Activated T-cell treated with anti-CD3 and anti-CD28 coated beads for 4 hours (primary cell): ENCODE measurements around the gene PCDHGA9.
"Not testable (repeated sequence)": the region's sequence is repeated elsewhere in the genome, so short reads cannot be mapped to it uniquely, and the experiment has no call there.

Experiments
- DNase-seq: peaks from one replicate; pipeline ENCODE4 v3.0.0-alpha.2; 2020

Gene PCDHGA9

DNA sequence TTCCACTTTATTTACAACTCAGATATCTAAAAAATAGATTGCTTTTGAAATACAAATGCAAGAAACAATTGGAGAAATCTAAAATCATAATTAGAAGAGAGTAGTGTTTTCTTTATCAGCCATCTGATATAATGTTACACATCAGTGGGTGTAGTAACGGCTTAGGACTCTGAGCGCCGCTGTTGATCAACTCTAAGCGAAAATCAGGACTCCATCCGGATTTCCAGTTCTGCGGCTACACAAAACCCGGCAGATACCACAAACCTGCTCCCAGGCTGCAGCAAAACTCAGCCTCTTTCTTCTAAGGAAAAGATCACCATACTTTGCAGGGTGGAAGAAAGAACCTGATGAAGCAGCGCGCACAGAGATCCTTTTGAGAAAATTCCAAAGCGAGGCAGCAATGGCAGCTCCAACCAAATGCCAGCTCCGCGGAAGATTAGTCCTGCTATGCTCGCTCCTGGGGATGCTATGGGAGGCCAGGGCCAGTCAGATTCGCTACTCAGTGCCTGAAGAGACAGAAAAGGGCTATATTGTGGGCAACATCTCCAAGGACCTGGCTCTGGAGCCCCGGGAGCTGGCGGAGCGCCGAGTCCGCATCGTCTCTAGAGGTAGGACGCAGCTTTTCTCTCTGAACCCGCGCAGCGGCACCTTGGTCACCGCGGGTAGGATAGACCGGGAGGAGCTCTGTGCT is at the start of gene PCDHGA9:
TSS of gene PCDHGA9 (plus strand) at position 226 of the 691 bp plus-strand sequence. CDS start at position 401, 175 bp downstream.
- no peak for DNase-seq

DNA sequence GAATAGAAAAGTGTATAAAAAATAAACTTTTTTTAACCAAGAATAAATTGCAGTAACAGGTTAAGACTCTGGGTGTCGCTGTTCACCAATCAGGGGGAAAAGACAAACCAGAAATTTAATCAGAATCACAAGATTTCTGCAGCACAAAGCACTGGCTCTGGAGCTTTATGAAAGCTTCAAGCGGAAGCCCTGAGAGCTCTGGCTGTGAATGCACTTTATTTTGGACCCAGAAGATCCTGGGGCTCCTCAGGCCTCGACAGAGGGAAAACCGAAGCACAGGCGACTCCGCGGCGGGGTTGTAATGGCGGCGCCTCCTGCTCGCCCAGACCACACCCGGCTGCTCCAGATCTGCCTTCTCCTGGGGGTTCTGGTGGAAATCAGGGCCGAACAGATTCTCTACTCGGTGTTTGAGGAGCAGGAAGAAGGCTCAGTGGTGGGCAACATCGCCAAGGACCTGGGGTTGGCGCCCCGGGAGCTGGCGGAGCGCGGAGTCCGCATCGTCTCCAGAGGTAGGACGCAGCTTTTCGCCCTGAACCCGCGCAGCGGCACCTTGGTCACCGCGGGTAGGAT is 47.6 kb upstream of the PCDHGA9 start, which contains the start of gene PCDHGA4:
TSS of gene PCDHGA4 (plus strand) at position 122 of the 570 bp plus-strand sequence. CDS start at position 209, 87 bp downstream.
- no peak for DNase-seq

DNA sequence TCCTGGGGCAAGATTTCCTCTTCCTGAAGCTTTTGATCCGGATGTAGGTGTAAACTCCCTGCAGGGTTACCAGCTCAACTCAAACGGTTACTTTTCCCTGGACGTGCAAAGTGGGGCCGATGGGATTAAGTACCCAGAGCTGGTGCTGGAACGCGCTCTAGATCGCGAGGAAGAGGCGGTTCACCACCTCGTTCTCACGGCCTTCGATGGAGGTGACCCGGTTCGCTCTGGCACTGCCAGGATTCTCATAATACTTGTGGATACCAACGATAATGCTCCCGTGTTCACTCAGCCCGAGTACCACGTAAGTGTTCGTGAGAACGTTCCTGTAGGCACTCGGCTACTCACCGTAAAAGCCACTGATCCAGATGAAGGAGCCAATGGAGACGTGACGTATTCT is 46.9 kb upstream of the PCDHGA9 start:
- DNase-seq: no peak

DNA sequence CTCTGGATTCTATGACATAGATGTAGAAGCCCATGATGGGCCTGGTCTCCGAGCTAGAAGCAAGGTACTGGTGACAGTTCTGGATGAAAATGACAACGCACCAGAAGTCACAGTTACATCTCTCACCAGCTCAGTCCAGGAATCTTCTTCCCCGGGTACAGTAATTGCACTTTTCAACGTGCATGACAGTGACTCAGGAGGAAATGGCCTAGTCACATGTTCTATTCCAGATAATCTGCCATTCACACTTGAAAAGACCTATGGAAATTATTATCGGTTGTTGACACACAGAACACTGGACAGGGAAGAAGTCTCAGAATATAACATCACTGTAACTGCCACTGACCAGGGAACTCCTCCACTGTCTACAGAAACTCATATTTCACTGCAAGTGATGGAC is 46.4 kb upstream of the PCDHGA9 start:
- DNase-seq: no peak

DNA sequence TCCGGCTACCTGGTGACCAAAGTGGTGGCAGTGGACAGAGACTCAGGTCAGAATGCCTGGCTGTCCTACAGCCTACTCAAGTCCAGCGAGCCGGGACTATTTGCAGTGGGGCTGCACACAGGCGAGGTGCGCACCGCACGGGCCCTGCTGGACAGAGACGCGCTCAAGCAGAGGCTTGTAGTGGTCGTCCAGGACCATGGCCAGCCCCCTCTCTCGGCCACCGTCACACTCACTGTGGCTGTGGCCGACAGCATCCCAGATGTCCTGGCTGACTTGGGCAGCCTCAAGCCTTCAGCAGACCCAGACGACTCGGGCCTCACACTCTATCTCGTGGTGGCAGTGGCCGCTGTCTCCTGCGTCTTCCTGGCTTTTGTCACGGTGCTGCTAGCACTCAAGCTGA is 45.6 kb upstream of the PCDHGA9 start:
- DNase-seq: no peak

DNA sequence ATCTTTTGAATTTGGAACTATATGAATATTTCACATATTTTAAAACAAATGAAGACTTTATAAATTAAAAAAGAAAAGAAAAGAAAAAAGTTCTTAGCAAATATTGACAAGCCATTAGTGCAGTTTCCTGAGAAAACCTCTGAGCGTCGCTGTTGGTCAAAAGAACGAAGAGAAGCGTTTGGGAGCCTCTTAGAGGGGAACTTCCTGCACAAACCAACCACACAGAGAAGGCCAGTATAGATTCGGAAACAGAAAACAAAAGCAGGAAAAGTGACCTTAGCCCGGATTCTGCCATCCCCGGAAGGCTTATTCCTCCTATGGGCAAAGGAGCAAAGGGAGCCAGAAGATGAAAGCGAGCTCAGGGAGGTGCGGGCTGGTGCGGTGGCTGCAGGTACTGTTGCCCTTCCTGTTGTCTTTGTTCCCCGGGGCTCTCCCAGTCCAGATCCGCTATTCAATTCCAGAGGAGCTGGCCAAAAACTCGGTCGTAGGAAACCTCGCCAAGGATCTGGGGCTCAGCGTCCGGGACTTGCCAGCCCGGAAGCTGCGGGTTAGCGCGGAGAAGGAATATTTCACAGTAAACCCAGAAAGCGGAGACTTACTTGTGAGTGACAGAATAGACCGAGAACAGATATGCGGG is 42.7 kb upstream of the PCDHGA9 start, which contains the start of gene PCDHGB2:
TSS of gene PCDHGB2 (plus strand) at position 205 of the 637 bp plus-strand sequence. CDS start at position 347, 142 bp downstream.
- DNase-seq: no peak

DNA sequence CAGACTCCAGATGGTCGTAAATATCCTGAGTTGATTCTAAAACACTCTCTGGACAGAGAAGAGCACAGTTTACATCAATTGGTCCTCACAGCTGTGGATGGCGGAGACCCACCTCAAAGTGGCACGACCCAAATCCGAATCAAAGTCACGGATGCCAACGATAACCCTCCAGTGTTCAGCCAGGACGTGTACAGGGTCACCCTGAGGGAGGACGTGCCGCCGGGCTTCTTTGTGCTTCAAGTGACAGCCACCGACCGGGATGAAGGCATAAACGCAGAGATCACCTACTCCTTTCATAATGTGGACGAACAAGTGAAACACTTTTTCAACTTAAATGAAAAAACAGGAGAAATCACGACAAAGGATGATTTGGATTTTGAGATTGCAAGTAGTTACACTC is 41.9 kb upstream of the PCDHGA9 start:
- DNase-seq: no peak

DNA sequence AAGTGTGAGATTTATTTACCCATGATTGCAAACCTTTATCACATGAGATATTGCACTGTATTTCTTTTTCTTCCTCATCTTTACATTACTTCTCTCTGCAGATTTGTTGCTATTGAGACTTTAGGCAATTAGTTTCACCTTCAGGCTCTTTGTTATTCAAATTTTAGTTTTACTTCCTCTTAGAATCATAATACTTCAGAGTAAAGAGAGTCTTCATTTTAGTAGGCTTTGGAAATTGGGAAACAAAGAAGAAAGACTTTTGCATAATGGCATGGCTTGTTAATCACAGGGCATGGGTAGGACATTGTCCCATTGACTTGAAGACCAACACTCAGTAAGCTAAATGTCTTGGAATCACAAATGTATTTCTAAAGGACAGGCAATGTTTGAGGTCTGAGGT is 39.9 kb upstream of the PCDHGA9 start:
- DNase-seq: no peak

DNA sequence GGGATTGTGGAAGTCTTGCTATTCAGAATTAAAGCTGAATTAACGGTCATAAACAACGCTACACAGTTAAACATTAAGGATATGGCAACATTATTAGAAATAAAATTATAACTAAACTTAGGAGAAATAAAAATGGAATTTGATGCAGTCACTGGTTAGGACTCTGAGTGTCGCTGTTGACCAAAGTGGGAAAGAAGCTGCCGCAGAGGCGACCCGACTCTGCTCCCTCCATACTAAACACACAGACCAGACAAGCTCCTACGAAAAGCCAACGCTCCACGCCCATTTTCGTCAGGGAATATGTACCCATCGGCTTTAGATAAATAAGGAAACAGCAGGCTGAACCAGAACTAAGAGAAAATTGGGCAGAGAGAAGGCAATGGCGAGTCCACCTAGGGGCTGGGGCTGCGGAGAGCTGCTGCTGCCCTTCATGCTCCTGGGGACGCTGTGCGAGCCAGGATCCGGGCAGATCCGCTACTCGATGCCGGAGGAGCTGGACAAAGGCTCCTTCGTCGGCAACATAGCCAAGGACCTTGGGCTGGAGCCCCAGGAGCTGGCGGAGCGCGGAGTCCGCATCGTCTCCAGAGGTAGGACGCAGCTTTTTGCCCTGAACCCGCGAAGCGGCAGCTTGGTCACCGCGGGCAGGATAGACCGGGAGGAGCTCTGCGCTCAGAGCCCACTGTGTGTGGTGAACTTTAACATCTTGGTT is 38.5 kb upstream of the PCDHGA9 start, which contains the start of gene PCDHGA5:
TSS of gene PCDHGA5 (plus strand) at position 211 of the 709 bp plus-strand sequence. CDS start at position 380, 169 bp downstream.
- no peak for DNase-seq

DNA sequence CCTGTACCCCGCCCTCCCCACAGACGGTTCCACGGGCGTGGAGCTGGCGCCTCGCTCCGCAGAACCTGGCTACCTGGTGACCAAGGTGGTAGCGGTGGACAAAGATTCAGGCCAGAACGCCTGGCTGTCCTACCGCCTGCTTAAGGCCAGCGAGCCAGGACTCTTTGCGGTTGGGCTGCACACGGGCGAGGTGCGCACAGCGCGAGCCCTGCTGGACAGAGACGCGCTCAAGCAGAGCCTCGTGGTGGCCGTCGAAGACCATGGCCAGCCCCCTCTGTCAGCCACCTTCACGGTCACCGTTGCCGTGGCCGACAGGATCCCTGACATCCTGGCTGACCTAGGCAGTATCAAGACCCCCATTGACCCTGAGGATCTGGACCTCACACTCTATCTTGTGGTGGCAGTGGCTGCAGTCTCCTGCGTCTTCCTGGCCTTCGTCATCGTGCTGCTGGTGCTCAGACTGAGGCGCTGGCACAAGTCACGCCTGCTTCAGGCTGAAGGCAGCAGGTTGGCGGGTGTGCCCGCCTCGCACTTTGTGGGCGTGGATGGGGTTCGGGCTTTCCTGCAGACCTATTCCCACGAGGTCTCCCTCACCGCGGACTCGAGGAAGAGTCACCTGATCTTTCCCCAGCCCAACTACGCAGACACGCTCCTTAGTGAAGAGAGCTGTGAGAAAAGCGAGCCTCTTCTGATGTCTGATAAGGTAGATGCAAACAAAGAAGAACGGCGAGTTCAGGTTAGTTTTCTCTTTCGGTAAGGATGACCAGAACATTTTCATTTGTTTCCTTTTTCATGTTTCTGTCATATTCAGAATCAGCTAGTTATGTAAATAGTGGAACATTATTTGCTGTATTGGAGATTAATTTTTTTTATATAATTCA is 36.3 kb upstream of the PCDHGA9 start:
- DNase-seq: no peak

DNA sequence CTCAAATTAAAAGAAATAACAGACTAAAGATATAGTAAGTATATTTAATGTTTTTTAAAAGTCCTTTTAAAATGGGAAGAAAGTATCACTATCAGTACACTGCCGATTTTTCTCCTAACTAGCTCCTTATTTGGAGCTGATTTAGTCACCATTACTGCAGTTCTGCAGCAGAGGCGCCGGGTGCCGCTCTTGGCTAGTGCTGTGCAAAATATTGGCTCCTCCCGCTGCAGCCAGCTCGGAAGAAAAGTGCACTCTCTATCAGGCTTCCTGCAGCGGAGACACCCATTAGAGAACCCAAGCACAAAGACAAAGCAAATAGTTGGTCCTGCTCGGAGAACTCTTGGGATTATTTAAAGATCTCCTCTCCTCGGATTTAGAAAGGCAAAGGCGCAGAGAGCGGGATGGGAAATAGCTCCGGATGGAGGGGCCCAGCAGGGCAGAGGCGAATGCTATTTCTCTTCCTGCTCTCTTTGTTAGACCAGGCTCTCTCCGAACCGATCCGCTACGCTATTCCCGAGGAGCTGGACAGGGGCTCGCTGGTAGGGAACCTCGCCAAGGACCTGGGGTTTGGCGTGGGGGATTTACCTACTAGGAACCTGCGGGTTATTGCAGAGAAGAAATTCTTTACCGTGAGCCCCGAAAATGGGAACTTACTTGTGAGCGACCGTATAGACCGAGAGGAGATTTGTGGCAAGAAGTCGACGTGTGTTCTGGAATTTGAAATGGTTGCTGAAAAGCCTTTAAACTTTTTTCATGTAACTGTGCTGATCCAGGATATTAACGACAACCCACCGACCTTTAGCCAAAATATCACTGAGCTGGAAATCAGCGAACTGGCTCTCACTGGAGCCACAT is 32.4 kb upstream of the PCDHGA9 start, which contains the start of gene PCDHGB3:
TSS of gene PCDHGB3 (plus strand) at position 249 of the 855 bp plus-strand sequence. CDS start at position 402, 153 bp downstream.
- DNase-seq: no peak

DNA sequence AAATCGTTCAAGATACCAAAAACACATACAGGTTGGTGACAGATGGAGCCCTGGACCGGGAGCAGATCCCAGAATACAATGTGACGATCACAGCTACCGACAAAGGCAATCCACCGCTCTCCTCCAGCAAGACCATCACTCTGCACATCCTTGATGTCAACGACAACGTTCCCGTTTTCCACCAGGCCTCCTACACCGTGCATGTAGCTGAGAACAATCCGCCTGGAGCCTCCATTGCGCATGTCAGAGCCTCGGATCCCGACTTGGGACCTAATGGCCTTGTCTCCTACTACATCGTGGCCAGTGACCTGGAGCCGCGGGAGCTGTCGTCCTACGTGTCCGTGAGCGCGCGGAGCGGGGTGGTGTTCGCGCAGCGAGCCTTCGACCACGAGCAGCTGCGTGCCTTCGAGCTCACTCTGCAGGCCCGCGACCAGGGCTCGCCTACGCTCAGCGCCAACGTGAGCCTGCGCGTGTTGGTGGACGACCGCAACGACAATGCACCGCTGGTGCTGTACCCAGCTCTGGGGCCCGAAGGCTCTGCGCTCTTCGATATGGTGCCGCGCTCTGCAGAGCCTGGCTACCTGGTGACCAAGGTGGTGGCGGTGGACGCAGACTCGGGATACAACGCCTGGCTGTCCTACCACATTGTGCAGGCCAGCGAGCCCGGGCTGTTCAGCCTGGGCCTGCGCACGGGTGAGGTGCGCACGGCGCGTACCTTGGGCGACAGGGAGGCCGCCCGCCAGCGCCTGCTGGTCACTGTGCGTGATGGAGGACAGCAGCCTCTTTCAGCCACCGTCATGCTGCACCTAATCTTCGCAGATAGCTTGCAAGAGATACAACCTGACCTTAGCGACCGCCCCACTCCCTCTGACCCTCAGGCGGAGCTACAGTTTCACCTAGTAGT is 30.8 kb upstream of the PCDHGA9 start:
- DNase-seq: no peak

DNA sequence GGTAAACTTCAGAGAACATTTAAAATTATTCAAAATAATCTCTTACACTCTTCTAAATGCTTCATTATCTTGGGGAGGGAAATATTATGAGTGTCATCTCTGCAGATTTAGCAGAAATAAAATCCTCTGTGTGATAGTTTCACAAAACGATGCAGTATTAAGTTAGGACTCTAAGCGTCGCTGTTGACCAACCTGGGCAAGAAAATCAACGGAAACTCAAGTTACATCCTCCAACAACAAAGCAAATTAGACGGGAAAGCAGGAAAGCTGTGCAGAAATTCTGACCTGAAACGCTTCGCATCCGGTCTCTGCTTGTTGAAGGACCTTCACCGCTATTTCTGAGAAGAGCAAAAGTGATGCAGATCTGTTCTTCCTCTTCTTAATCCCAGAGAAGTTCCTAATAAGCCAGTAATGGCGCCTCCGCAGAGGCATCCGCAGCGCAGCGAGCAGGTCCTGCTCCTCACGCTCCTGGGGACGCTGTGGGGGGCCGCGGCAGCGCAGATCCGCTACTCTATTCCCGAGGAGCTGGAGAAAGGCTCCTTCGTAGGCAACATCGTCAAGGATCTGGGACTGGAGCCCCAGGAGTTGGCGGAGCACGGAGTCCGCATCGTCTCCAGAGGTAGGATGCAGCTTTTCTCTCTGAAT is 28.8 kb upstream of the PCDHGA9 start, which contains the start of gene PCDHGA6:
TSS of gene PCDHGA6 (plus strand) at position 219 of the 645 bp plus-strand sequence. CDS start at position 412, 193 bp downstream.
- DNase-seq: no peak

DNA sequence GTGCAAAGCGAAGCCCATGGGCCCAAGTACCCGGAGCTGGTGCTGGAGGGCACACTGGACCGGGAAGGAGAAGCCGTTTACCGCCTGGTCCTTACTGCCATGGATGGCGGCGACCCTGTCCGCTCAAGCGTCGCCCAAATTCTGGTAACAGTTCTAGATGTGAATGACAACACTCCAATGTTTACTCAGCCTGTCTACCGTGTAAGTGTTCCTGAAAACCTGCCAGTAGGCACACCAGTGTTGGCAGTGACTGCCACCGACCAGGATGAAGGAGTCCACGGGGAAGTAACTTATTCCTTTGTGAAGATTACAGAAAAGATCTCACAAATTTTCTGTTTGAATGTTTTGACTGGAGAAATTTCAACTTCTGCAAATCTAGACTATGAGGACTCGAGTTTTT is 28.0 kb upstream of the PCDHGA9 start:
- no peak for DNase-seq

DNA sequence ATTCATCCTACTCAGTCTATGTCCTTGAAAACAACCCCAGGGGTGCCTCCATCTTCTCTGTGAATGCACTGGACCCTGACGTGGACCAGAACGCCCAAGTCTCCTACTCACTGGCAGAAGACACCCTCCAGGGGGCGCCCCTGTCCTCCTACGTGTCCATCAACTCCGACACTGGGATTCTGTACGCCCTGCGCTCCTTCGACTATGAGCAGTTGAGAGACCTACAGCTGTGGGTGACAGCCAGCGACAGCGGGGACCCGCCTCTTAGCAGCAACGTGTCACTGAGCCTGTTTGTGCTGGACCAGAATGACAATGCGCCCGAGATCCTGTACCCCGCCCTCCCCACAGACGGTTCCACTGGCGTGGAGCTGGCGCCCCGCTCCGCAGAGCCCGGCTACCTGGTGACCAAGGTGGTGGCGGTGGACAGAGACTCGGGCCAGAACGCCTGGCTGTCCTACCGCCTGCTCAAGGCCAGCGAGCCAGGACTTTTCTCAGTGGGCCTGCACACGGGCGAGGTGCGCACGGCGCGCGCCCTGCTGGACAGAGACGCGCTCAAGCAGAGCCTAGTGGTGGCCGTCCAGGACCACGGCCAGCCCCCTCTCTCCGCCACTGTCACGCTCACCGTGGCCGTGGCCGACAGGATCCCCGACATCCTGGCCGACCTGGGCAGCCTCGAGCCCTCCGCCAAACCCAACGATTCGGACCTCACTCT is 27.0 kb upstream of the PCDHGA9 start:
- DNase-seq: not testable (repeated sequence)

DNA sequence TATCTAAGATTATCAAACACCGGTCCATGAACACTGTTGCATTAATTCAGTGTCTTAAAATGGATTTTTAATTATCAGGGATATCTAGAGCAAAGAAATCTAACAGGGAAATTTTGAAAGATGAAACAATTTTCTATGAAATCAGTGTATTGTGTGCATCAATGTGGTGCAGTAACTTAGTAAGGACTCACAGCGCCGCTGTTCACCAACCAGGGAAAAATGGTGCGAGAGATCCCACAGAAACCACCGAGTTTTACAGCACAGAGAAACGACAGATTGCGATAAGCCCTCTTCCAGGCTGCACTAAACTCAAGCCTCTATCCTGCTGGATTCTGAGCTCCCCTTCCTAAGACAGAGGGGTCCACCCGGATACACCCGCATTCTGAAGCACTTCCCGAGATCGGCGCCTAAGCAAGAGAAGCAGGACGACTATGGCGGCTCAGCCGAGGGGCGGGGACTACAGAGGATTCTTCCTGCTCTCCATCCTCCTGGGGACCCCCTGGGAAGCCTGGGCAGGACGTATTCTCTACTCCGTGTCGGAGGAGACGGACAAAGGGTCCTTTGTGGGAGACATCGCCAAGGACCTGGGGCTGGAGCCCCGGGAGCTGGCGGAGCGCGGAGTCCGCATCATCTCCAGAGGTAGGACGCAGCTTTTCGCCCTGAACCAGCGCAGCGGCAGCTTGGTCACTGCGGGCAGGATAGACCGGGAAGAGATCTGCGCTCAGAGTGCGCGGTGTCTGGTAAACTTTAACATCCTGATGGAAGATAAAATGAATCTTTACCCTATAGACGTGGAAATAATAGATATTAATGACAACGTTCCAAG is 19.9 kb upstream of the PCDHGA9 start, which contains the start of gene PCDHGA7:
TSS of gene PCDHGA7 (plus strand) at position 274 of the 826 bp plus-strand sequence. CDS start at position 432, 158 bp downstream.
- no peak for DNase-seq

DNA sequence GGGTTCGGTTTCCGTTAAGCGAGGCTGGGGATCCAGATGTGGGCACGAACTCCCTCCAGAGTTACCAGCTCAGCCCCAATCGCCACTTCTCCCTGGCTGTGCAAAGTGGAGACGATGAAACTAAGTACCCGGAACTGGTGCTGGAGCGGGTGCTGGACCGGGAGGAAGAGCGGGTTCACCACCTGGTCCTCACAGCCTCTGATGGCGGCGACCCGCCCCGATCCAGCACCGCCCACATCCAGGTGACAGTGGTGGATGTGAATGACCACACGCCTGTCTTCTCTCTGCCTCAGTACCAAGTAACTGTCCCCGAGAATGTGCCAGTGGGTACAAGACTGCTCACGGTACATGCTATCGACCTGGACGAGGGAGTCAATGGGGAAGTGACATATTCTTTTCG is 19.2 kb upstream of the PCDHGA9 start:
- no peak for DNase-seq
